HT1080 (cell line): Measurements from ENCODE around the gene ITCH. TPM values are rescaled to one million over a fixed set of nuclear protein-coding genes. Genes with fewer than 3 reads are reported as not detected.
A peak's percentile ranks its signal among the peaks of the same experiment; 100 is the strongest.
"Not testable (repeated sequence)": the region's sequence is repeated elsewhere in the genome, so short reads cannot be mapped to it uniquely, and the experiment has no call there.

Source experiments
- DNase-seq: peaks from one replicate; pipeline ENCODE4 v3.0.0-alpha.2; 2015; ENCODE audit warnings: low read depth
- polyA plus RNA-seq, 2 experiments: library from polyadenylated mRNA; depleted of rRNA; stranded (reverse); fragments of >200 nt; gene quantifications; 2 replicates each; pipeline ENCODE4 v1.2.3, GENCODE V29; 2015
- total RNA-seq: library from RNA; depleted of rRNA; stranded (reverse); fragments of >200 nt; shearing (Covaris generic); gene quantifications from 2 replicates; pipeline ENCODE4 v1.2.3, GENCODE V29; 2014; rRNA removed

Gene ITCH
- total RNA-seq: 25.4 and 32.5 TPM in 2 replicates
- polyA plus RNA-seq (2015; cell fraction: cytosol; rRNA removed): 19.6 and 25.5 TPM in 2 replicates
- polyA plus RNA-seq (2015; cell fraction: nucleus; rRNA removed): 28.6 and 31.5 TPM in 2 replicates

DNA sequence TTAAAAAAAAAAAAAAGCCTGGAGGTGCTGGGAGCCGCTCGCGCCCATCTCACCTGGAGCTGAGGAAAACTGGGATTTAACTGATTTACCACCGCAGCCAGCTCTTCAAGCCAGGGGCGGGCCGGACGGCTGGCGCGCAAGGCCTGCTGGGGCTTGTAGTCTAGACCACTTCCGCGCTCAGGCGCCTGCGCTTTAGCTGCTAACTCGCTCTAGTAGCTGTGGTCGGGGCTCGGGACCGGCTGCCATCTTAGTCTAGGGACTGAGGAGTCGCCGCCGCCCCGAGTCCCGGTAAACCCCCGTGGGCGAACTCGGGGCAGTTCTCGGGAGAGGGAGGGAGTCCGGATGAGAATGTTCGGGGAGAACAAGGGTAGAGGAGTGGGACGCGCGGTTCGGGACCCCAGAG, at the start of gene ITCH:
Gene ITCH, plus strand, starts transcription at position 212 of the 403 bp plus-strand sequence. CDS start 30,539 bp downstream, outside the sequence.
- peak; percentile 90 for DNase-seq

DNA sequence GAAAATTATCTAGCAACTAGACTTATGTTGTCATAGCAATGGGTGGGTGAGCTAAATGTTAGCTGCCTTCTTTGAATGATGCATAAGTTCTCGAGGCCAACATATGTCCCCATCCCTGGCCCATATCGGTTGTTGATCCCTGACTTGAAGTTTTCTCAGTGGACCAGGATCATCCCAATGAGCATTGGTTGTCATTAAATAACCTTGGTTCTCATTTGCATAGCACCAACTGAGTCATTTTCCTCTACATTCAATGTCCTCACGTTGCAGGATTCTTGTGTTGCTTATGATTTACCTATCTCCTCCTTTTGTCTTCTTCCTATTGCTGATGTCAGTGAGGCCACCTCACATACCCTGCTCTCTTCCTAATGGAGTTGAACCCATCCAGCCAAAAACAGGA, 47.8 kb upstream of the ITCH start:
- DNase-seq: no peak

DNA sequence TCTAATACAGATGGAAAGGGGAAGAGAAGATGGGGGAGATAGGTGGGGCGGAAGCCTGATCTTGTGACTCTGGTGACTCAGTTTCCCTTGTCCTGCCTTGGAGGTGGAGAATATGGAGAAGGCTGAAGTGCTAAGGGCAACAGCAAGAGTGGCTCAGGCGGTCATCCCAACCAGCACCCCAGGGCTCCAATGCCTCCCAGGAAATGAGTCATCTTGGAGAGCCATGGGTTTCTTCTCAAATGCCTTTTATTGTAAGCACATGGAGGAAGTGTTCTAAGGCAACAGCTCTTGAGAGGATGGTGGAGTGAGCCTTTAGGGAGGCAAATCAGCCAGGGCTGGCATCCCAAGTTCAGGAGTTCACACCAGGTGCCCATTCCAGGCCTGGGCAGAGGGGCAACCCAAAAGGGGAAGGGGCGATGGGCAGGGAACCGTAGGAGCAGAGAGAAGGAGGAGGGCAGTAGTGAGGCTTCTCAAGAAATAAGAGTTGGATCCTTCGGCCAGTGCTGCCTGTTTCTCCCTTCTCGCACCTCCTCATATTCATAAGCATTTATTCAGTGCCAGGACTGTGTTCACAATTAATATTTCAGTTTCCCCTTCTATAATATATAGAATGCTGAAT, 46.8 kb upstream of the ITCH start:
- peak; percentile 41 for DNase-seq

DNA sequence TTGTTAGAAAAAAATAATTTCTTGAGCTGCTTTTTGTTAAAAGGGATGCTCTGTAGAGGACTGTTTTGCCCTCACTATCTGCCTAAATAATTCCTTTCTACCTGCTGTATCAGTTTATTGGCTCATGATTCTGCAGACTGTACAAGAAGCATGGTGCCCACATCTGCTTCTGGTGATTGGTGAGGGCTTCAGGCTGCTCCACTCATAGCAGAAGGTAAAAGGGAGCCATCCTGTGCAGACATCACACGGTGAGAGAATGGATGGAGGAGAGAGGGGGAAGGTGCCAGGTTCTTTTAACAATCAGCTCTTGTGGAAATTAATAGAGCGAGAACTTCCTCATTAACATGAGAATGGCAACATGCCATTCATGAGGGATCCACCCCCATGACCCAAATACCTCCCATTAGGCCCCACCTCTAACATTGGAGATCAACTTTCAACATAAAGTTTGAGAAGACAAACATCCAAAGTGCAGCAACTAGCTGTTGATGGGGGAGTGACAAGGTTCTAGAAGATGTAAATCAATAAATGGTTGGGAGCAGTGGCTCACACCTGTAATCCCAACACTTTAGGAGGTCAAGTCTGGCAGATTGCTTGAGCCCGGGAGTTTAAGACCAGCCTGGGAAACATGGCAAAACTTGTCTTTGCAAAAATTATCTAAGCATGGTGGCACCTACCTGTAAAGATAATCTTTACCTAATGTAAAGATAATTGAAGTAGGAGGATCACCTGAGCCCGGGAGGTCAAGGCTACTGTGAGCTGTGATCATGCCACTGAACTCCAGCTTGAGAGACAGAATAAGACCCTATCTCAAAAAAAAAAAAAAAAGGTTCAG, 44.2 kb upstream of the ITCH start:
- DNase-seq: no peak

DNA sequence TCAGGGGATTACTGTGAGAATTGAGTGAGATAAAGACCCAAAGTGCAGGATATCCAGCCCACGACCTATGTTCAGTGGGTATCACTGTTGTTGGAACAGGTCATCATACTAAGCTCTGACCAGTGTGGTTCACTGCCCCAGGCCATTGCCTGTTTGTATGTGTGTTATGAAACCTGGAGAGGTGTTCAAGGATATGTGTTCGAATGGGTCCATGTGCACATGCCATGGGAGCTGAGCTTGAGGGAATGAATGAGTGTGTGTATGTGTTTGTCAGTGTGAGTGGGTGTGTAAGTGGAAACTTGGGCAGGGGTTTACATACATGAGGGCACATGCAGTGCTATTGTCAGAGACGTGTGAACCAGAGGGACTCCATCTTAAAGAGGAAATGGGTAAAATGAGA, 42.2 kb upstream of the ITCH start:
- DNase-seq: no peak

DNA sequence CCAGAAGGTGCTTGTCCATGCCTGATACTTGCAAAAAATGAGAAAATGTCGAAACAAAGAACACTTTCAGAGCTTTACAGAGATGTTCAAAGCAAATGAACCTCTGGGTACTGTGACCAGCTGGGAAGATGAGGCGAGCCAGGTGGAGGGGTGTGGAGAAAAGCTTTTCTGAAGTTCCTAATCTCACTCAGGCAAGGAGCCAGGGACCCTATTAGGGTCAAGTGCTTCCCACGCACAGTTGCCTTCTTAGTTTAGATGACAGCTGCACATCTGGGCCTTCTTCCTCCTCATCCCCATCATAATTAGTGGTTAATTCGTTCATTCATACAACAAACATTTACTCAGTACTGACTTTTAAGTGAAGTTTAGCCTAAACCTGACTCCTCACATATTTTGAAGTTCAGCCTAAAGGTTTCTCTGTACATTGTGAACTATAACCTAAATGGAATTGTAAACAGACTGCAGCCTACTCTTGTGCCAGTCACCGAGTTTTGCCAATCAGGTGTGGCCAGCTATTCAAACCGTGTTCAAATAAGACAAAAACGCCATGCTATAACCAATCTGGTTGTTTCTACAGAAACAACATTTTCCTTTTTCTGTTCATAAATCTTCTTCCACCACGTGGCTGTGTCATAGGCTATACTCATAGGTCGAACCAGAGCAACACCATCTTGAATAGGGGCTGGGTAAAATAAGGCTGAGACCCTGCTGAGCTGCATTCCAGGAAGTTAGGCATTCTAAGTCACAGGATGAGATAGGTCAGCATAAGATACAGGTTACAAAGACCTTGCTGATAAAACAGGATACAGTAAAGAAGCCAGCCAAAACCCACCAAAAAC, 40.6 kb upstream of the ITCH start:
- no peak for DNase-seq

DNA sequence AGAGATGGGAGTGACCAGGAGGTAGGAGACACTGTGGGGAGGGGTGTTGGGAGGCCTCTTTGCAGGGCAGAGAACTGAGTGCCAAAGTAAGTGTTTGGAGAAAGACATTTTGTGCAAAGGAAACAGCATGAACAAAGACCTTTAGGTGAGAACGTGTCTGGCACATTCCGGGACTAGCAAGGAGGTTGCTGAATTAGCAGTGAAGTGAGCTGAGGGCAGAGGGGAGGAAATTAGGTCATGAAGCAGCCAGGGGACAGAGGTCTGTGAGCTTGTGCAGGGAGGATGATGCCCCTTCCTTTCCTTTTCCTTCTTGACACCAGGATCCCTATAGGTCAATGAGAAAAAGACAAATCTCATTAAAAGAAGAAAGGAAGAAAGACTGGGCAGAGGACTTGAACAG, 38.5 kb upstream of the ITCH start:
- no peak for DNase-seq

DNA sequence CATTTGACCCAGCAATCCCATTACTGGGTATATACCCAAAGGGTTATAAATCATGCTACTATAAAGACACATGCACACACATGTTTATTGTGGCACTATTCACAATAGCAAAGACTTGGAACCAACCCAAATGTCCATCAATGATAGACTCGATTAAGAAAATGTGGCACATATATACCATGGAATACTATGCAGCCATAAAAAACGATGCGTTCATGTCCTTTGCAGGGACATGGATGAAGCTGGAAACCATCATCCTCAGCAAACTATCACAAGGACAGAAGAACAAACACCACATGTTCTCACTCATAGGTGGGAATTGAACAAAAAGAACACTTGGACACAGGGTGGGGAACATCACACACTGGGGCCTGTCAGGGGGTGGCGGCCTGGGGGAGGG, 34.9 kb upstream of the ITCH start:
- not testable (repeated sequence) for DNase-seq

DNA sequence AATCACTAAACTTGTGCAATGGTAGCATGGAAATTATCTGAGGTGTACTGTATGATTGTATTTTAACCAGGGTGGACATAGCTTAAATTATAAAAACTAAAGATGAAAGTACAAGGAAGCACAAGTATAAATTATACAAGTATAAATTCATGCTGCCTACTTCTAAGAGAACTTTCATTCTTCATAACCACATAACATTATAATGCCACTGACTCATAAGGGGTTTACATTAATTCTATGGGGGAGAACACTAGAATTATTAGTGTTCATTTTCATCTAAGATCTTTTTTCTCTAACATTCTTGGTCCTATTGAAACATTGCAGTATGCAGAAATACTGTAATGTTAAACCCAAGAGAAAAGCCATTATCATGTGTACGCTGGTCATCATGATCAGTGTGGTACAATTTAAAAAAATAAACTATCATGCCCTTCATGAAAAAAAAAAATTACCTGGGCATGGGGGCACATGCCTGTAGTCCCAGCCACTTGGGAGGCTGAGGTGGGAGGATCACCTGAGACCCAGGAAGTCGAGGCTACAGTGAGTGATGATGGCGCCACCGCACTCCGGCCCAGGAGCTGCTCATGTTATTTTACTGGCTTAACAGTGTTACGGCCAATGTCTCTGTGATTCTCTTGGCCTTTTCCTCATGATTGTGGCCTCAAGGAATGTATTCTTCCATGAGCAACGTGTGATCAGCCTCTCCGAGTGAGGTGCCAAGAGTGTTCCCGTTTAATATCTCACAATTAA, 34.0 kb upstream of the ITCH start:
- no peak for DNase-seq

DNA sequence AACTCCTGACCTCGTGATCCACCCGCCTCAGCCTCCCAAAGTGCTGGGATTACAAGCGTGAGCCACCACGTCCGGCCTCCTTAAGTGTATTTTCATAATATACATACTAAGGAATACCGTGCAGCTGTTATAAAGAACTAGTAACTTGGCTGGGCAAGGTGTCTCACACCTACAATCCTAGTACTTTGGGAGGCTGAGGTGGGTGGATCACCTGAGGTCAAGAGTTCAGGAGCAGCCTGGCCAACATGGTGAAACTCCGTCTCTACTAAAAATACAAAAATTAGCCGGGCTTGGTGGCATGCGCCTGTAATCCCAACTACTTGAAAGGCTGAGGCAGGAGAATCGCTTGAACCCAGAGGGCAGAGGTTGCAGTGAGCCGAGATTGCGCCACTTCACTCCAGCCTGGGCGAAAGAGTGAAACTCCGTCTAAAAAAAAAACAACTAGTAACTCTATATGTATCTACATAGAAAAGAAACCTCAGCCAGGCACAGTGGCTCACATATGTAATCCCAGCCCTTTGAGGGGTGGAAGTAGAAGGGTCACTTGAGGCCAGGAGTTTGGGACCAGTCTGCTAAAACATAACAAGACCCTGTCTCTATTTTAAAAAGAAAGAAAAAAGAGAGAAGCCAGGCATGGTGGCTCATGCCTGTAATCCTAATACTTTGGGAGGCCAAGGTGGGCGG, 32.1 kb upstream of the ITCH start:
- not testable (repeated sequence) for DNase-seq

DNA sequence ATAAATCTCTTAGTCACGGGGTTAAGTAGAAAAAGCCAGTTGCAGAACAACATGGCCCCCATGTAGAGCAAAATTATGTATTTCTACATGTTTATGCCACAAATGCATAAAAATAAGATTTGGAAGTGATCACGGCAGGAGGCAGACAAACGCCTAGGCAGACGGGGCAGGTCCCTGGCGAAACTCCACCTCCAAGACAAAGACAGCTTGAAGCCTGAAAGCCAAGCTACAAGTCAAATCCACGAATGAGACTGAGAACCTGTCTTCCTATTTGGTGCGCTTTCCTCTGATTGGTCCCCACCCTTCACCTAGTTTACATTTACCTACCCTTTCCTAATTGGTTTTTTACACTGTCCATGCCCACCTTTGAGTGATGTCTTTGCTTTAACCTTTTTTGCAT, 31.2 kb upstream of the ITCH start:
- no peak for DNase-seq

DNA sequence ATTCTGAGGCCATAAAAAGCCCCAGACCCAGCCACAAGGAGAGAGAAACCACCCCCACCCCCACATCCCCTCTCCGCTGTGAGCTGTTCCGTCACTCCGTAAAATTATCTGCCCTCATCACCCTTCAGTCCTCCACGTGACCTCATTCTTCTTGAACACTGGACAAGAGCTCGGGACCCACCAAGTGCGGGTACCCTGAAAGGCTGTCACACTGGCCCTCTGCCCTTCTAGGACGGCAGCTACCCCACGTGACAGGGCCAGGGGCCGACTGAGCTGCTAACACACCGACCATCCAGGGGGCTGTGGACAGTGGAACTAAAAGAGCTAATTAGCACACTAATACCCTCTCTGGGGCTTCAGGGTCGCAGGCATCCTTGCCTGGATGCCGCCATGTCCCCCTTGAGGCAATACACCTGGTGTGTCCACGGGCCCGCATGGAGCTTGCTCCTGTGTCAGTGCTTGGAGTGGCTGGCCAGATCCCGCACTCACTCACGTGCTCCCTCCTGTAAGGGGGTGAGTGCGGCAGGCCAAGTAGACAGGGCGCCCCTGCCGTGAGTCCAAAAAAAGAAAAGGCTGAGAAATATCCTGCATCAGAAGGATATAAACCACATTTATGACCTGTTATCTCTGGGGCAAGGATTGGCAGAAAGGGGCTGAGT, 30.7 kb upstream of the ITCH start:
- DNase-seq: no peak

DNA sequence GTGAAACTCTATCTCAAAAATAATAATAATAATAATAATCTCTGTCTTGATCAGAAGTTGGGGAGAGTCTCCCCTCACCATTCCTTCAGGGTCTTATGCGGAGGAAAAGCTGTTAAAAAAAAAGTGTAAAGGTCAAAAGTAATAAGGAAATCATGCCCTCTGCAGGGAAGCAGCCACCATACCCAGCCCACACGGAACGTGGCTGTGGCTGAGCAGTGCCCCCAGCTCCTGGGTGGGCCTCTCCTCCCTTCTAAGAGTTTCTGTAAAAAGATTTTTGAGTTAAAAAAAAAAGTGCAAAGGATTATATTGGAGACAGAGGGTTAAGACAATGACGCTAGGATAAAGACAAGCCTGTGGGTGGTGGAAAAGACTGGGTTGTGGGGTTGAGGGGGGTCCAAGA, 29.3 kb upstream of the ITCH start:
- DNase-seq: no peak

DNA sequence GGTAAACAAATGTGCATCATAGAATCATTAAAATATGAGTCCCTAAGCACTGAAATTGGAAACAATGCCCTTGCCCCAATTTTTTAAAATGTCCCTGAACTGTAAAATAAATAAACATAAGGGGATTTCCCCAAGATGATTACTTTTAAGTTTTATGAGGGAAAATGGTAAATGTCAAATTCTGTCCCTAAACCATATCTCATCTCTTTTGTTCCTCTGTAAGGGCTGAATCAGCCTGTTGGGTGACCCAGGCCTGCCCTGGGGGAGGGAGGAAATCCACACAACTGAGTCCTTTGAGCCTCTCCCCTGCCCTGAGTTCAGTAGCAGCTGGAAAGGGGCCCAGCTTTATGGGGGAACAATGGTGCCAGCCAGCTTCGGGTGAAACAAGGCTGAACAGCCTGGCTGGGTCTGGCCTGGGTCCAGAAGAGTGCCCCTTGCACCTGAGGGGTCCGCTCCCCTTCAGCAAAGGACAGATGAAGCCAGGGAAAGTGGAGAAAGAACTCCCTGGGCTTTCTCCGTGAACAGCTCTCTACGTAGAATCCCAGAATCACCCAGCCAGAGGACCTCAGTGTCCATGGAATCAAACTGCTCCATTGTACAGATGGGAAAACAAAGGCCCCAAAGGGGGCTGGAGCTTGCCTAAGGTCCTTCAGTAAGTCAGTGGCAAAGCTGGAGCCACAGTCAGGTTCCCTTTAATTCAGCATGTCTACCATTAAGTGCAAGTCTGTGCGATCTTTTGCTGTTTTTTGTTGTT, 28.2 kb upstream of the ITCH start:
- DNase-seq: no peak

DNA sequence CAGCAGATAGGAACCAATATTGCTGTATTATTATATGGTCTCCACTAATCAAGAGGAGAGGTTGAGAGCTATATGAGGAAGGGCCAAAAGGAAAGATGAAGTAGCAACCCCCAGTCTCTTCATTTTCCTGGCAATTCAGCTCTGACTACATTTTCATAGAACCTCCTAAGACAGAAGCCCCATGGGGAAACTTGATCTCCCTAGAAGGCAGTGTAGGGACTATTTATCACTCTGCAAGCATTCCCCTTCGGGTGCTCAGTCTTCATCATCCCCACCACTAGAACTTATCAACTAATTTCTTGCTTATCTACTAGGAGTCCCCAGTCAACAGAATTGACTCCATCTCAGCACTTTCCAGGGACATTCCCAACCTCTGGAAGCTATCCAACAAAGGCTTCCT, 25.5 kb upstream of the ITCH start:
- no peak for DNase-seq

DNA sequence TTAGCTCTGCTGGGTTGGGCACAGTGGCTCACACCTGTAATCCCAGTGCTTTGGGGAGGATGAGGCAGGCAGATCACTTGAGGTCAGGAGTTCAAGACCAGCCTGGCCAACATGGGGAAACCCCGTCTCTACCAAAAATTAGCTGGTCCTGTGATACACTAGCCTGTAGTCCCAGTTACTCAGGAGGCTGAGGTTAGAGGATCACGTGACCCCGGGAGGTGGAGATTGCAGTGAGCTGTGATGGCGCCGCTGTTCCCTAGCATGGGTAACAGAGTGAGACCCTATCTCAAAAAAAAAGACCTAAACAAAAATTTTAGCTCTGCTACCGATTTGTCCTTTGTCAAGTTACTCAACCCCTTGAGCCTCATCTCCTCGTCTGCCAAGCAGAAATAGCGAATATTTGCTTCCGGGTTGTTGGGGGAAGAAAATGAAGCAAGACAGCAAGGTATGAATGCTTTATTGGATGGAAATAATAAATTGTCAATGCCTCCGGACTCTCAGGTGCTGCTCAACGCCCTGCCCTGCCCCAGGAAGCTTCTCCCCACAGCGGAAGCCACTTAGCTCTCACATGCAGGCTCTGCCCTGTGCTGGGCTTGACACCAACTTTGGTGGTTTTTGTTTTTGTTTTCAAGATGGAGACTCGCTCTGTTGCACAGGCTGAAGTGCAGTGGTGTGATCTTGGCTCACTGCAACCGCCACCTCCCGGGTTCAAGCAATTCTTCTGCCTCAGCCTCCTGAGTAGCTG, 24.9 kb upstream of the ITCH start:
- no peak for DNase-seq

DNA sequence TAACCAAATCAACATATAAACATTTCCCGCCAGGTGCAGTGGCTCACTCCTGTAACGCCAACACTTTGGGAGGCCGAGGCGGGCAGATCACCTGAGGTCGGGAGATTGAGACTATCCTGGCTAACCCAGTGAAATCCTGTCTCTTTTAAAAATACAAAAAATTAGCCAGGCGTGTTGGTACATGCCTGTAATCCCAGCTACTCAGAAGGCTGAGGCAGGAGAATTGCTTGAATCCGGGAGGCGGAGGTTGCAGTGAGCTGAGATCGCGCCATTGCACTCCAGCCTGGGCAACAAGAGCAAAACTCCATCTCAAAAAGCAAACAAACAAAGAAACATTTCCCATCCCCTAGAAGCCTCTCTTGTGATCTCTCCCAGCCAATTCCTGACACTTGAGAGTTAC, 22.3 kb upstream of the ITCH start:
- DNase-seq: not testable (repeated sequence)

DNA sequence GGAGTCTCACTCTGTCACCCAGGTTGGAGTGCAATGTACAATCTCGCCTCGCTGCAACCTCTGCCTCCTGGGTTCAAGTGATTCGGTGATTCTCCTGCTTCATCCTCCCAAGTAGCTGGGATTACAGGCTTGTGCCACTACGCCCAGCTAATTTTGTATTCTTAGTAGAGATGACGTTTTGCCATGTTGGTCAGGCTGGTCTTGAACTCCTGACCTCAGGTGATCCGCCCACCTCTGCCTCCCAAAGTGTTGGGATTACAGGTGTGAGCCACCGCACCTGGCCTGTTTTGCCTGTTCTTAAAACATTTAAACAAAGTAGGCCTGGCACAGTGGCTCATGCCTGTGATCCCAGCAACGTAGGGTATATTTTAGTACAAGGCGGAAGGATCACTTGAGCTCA, 21.9 kb upstream of the ITCH start:
- not testable (repeated sequence) for DNase-seq
